HEK293 (cell line): ENCODE data around the gene PABPN1L.

Source experiments
- BCL11A ChIP-seq: fragments of 450-650 bp; formaldehyde crosslinking; IDR thresholded peaks from 2 replicates; pipeline ENCODE4 v1.5.1; 2016; ENCODE audit warnings: low read depth, missing biosample characterization, missing genetic modification characterization
- CTCF ChIP-seq: fragments of 450-650 bp; formaldehyde crosslinking; IDR thresholded peaks from 2 replicates; pipeline ENCODE4 v1.5.1; 2016; ENCODE audit warnings: missing biosample characterization, missing genetic modification characterization
- FEZF1 ChIP-seq: fragments of 450-650 bp; formaldehyde crosslinking; IDR thresholded peaks from 2 replicates; pipeline ENCODE4 v1.5.1; 2016; ENCODE audit warnings: missing biosample characterization, missing genetic modification characterization
- KLF7 ChIP-seq: fragments of 450-650 bp; formaldehyde crosslinking; IDR thresholded peaks from 2 replicates; pipeline ENCODE4 v1.5.1; 2016; ENCODE audit warnings: missing biosample characterization, missing genetic modification characterization, borderline replicate concordance
- MYNN ChIP-seq: fragments of 450-650 bp; formaldehyde crosslinking; IDR thresholded peaks from 2 replicates; pipeline ENCODE4 v1.5.1; 2016; ENCODE audit warnings: missing biosample characterization, missing genetic modification characterization, borderline replicate concordance
- ZNF121 ChIP-seq: fragments of 450-650 bp; formaldehyde crosslinking; IDR thresholded peaks from 2 replicates; pipeline ENCODE4 v1.5.1; 2016; ENCODE audit warnings: missing biosample characterization, missing genetic modification characterization
- ZNF214 ChIP-seq: fragments of 450-650 bp; formaldehyde crosslinking; IDR thresholded peaks from 2 replicates; pipeline ENCODE4 v1.5.1; 2017; ENCODE audit warnings: missing biosample characterization, mild to moderate bottlenecking, missing genetic modification characterization, borderline replicate concordance
- ZNF530 ChIP-seq: fragments of 450-650 bp; formaldehyde crosslinking; IDR thresholded peaks from 2 replicates; pipeline ENCODE4 v1.5.1; 2016; ENCODE audit warnings: low read depth, missing biosample characterization, missing genetic modification characterization
- ZNF549 ChIP-seq: fragments of 450-650 bp; IDR thresholded peaks from 2 replicates; pipeline ENCODE4 v1.5.1; 2018; ENCODE audit warnings: missing biosample characterization, missing genetic modification characterization, mild to moderate bottlenecking, inconsistent platforms, moderate library complexity
- ZNF707 ChIP-seq: fragments of 450-650 bp; formaldehyde crosslinking; IDR thresholded peaks from 2 replicates; pipeline ENCODE4 v1.5.1; 2016; ENCODE audit warnings: missing biosample characterization, missing genetic modification characterization
- ZNF777 ChIP-seq: fragments of 450-650 bp; formaldehyde crosslinking; IDR thresholded peaks from 2 replicates; pipeline ENCODE4 v1.5.1; 2017; ENCODE audit warnings: missing biosample characterization, missing genetic modification characterization, borderline replicate concordance
- TF ChIP-seq, protein P1 (sequence below): fragments of 450-650 bp; formaldehyde crosslinking; IDR thresholded peaks from 2 replicates; pipeline ENCODE4 v1.5.1; 2016; ENCODE audit warnings: missing biosample characterization, missing genetic modification characterization, borderline replicate concordance

GRCh38 chr16:88815227-88815626, 51.2 kb downstream of the PABPN1L start:
- TF ChIP-seq ZNF549 (tag by site-specific recombination) (no peak), ZNF707 (tag by site-specific recombination) (no peak), KLF7 (tag by site-specific recombination) (no peak), CTCF (no peak), BCL11A (tag by site-specific recombination) (no peak), ZNF214 (tag by site-specific recombination) (no peak), ZNF530 (tag by site-specific recombination) (no peak), ZNF121 (tag by site-specific recombination) (no peak), MYNN (tag by site-specific recombination) (no peak), FEZF1 (tag by site-specific recombination) (no peak), ZNF777 (tag by site-specific recombination) (no peak)
- TF ChIP-seq, protein P1, sequence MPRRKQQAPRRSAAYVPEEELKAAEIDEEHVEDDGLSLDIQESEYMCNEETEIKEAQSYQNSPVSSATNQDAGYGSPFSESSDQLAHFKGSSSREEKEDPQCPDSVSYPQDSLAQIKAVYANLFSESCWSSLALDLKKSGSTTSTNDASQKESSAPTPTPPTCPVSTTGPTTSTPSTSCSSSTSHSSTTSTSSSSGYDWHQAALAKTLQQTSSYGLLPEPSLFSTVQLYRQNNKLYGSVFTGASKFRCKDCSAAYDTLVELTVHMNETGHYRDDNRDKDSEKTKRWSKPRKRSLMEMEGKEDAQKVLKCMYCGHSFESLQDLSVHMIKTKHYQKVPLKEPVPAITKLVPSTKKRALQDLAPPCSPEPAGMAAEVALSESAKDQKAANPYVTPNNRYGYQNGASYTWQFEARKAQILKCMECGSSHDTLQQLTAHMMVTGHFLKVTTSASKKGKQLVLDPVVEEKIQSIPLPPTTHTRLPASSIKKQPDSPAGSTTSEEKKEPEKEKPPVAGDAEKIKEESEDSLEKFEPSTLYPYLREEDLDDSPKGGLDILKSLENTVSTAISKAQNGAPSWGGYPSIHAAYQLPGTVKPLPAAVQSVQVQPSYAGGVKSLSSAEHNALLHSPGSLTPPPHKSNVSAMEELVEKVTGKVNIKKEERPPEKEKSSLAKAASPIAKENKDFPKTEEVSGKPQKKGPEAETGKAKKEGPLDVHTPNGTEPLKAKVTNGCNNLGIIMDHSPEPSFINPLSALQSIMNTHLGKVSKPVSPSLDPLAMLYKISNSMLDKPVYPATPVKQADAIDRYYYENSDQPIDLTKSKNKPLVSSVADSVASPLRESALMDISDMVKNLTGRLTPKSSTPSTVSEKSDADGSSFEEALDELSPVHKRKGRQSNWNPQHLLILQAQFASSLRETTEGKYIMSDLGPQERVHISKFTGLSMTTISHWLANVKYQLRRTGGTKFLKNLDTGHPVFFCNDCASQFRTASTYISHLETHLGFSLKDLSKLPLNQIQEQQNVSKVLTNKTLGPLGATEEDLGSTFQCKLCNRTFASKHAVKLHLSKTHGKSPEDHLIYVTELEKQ (tag by site-specific recombination): no peak
